ENCODE measurements around the gene CMTM8.
A peak's percentile ranks its signal among the peaks of the same experiment; 100 is the strongest.
"Not testable (repeated sequence)": the region's sequence is repeated elsewhere in the genome, so short reads cannot be mapped to it uniquely, and the experiment has no call there.

Gene CMTM8, protein sequence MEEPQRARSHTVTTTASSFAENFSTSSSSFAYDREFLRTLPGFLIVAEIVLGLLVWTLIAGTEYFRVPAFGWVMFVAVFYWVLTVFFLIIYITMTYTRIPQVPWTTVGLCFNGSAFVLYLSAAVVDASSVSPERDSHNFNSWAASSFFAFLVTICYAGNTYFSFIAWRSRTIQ

GRCh38 chr3:32238453-32239306 lies at the start of gene CMTM8:
CMTM8 (plus strand) TSS chr3:32238680; CDS start chr3:32238973, 293 bp downstream.
- DNase-seq: peak; percentile 39 to 69 (median 60)

DNA sequence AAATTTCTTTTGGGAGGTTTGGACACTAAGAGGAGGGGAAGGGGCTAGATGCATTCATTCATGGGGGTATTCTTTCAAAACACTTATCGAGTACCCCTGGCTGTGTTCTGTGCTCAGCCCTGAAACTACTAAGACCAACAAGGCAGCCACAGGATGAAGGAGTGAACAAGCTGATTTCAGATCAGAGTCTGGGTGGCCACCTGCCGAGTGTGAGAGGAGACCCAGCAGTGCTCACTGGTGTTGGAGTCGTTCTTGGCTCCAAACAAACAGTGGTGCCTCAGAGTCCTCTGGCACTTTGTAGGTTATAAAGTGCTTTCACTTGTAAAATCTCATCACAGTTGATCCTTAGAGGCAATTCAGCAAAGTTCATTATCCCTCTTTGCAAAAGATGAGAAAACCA lies 48.8 kb upstream of the CMTM8 start:
- no peak for DNase-seq

DNA sequence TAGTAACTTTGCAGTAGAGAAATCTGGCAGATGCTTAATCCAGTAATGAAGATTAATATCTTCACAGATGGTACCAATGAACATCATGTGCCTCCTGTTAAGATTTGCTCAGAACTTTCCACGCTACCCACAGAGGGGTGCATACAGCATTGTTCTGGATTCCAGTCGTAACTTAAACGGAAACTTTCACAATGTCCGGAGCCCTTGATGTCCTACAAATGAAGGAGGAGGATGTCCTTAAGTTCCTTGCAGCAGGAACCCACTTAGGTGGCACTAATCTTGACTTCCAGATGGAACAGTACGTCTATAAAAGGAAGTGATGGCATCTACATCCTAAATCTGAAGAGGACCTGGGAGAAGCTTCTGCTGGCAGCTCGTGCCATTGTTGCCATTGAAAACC lies 47.9 kb upstream of the CMTM8 start:
- DNase-seq: not testable (repeated sequence)

- DNase-seq: no peak
These were observed 45.4 kb upstream of the CMTM8 start for GRCh38 chr3:32193101-32193500.

DNA sequence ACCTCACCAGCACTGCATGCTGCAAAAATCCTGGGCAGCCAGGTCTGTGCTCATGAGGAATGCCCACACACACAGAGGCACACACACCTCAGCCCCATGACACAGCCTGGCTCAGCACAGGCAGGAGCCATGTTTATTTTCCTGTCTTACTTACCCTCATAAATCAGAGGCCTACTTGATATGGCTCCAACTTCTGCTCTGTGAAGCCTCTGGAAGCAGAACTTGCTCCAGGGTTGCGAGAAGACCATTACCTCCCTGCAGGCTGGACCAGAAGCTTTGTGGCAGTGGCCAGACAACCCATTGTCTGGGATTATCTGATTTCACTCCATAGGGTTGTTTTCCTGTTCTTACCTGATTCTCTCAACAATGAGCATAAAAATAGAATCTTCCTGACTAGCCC lies 43.8 kb upstream of the CMTM8 start:
- no peak for DNase-seq

DNA sequence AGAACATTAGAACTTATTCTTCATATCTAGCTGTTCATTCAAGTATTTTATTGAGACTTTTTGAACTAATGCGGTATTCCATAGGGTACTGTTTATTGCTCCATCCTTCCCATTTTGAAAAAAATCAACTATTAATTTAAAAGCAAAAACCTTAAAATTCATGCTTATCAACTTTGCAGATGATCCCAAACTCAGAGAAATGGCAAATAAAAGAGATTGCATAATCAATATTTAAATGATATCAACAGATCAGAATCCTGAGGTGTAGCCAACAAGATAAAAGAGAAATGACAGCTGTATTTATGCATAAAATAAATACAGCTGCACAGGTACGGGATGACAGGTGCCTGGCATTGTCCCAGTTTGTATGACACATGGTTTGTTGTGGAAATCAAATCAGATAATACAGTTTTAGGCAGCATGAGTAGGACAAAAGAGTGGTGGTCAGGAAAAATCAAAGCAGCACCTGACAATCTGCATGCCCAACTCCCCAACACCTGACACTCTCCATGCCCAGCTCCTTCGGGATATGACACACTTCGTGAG lies 42.4 kb upstream of the CMTM8 start:
- no peak for DNase-seq

GRCh38 chr3:32197991-32198390 lies 40.5 kb upstream of the CMTM8 start:
- DNase-seq: no peak

DNA sequence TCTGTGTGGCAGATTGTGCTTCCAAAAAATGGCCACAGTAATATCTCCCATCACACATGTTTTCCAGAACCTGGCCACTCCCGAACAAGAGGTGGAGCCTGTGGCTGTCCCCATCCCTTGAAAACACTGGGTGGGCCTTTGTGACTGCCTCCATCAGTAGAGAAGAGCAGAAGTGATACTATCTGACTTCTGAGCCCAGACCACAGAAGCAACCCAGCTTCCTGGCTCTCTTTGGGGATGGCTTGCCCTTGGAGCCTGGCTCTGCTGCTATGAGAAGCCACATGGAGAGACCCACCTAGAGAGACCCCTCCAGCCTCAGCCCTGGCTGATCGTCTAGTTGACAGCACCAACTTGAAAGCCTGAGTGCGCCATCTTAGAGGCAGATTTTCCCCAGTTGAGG lies 39.8 kb upstream of the CMTM8 start:
- no peak for DNase-seq

DNA sequence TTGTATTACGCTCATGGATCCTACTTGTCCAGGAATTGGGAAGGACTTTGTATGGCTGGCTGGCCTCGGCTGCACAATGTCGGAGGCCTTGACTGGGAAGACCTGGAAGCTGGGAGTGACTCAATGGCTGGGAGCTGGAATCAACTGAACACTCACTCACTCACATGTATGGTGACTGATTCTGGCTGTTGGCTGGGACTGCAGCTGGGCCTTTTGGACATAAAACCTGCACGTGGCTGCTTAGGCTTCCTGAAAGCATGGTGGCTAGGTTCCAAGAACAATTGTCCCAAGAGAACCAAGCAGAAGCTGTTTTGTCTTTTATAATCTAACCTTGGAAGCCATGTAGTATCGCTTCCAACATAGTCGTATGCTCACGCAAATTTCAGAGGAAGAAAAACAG lies 38.0 kb upstream of the CMTM8 start:
- DNase-seq: no peak

DNA sequence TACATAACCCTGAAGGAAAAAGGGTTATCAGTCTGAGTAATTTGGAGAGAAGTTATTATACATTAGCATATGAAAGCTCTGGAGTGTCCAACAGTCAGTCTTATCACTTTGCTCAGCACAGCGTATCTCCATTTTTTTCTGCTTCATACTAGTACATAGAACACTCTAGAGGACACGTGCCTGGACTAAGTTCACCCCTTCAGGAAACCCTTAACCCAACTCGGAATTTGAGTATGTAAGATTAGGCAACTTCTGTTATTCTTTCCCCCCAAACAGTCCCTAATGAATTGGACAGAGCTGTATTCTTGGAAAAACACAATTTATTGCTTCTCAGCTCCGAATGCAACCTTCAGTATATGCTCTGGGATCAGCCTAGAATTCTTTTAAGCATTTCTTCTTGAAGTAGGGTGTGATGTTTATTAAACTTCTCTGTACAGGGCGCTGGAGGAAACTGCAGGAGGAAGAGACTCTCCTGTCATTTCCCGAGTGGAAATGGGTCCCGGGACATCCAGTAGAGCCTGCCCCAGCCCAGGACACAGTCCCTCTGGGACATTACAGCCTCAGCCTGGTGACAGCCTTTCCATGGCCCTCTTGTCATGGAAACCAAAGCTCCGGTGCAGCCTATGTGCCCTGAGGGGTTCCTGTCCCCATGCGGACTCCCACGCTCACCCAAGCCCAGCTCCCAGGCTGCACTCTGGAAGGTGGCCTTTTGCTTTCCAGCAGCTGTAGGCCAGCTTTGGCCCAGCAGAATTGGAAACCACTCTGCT lies 37.3 kb upstream of the CMTM8 start:
- DNase-seq: no peak

DNA sequence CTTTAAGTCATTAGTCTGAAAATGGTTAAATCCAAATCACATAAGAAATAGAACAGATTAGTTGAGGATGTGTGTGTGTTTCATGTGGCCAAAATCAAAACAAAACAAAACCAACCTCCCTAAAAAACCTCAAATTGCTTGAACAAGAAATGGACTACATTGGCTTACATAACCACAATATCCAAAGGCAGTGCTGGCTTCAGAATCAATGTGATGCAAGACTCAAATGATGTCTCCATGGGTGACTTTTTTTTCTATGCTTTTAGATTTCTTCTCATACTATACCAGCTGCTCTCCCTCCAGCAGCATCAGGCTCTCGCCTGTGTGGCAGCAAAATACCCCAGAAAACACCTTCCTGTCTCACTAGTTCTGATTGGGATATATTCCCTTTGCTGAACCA lies 36.0 kb upstream of the CMTM8 start:
- no peak for DNase-seq

DNA sequence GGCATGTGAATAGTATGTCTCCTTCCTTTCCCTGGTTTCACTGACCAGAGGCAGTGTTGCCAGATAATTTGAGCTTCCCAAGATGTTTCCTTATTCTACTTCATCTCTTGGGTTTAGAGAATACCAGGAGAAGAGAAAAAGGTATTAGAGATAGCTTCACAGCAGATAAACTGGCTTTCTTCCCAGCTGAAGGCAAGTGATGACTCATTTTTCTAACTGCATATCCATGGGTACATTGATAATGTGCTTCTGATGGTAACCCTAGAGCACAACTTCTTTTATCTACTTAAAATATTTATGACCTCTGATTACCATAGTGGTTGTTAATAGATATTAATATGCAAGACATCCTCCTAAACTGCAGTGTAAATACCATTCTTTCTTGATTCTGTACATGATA lies 34.6 kb upstream of the CMTM8 start:
- DNase-seq: no peak

- DNase-seq: no peak
These were observed 30.0 kb upstream of the CMTM8 start for GRCh38 chr3:32208447-32208846.

DNA sequence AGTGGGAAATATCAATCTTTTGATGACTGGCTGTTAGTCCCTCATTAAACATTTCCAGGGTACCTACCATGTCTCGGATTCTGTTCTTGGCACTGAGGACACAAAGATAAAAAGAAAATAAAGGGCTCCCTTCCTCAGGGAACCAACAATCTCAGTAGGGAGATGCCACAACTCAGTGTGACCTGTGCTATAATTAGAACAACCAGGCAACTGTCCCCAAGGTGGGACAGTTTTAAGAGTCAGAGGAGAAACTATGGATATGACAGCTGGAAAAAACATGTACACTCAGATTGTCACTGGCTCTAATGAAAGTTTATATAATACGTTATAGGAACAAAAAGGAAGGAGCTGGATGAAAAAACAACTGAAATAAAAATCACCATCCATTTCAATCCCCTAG lies 23.3 kb upstream of the CMTM8 start:
- DNase-seq: no peak

DNA sequence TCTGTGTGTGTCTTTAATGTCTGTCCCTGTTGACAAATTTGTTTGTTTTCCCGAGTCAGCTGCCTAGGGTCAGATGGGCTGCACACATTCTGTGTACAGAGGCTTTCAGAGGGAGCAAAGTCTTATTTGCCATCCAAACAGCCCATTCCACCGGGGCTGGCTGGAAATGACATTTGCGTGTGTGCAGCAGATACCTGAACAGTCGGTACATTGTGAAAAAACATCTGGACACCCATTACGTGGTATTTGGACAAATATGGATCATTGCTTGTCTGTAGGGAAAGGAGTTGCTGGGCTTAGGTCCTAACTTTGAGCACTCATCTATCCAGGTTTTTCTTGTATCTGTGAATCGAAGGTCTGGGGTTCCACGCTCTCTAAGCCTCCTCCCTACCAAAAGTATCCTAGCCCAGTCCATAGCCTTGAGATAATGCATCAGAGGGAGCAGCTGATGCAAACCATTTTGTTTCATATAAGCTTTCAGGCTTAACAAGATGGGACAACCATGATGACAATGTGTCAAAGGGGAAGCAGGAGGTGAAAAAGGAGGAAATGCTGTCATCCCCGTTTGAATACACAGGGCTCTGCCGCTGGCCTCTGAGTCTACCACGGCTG lies 22.2 kb upstream of the CMTM8 start:
- DNase-seq: no peak

DNA sequence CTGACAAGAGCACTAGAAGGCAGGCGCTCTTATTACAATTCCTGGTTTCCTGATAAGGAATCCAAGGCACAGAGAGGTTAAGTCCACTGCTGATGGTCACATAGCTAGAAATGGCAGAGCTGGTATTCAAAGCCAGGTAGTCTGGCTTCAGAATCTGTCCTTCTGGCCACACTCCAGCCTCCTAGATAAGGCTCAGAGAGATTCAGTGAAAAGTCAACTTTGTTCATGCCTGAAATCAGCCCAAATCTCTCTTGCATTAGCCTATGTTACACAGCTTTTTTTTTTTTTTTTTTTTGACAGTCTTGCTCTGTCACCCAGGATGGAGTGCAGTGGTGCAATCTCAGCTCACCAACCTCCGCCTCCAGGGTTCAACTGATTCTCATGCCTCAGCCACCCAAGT lies 21.1 kb upstream of the CMTM8 start:
- no peak for DNase-seq

GRCh38 chr3:32219537-32219936 lies 18.9 kb upstream of the CMTM8 start:
- DNase-seq: no peak

DNA sequence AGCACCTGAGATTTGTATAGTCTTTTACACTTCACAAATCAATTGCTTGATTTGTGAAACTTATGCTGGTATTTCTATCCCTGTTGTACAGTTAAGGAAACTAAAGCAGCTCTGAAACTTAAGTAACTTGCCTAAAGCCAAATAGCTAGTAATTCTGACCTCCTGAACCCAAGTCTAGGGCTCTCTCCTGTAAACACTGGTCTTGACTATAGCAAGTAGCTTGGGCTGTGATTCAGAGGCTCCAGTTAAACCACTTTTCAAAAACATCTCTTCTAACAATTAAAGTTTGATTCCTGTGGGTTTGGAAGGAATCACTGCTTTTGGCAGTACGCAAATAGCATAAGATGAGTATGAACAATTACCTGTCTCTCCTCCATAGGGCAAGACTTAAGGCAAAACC lies 18.5 kb upstream of the CMTM8 start:
- no peak for DNase-seq

- no peak for DNase-seq
These were observed 15.5 kb upstream of the CMTM8 start for GRCh38 chr3:32222950-32223349.

- no peak for DNase-seq
These were observed 14.4 kb upstream of the CMTM8 start for GRCh38 chr3:32224016-32224516.

- DNase-seq: no peak
These were observed 11.5 kb upstream of the CMTM8 start for GRCh38 chr3:32226875-32227500.

DNA sequence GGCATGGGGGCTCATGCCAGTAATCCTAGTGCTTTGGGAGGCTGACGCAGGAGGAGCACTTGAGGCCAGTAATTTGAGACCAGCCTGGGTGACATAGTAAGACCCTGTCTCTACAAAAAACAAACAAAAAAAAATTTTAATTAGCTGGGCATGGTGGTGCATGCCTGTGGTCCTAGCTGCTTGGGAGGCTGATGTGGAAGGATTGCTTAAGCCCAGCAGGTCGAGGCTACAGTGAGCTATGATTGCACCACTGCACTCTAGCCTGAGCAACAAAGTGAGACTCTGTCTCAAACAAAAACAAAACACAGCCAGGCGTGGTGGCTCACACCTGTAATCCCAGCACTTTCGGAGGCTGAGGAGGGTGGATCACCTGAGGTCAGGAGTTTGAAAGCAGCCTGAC lies 9.7 kb upstream of the CMTM8 start:
- DNase-seq: not testable (repeated sequence)
